Ammon's horn (tissue), 1 donor: ENCODE results near the gene GARNL3.

ENCODE experiments used
- DNase-seq: peaks from one replicate; pipeline ENCODE4 v3.0.0-alpha.2; 2016; ENCODE audit warnings: low spot score

The GARNL3 gene

DNA sequence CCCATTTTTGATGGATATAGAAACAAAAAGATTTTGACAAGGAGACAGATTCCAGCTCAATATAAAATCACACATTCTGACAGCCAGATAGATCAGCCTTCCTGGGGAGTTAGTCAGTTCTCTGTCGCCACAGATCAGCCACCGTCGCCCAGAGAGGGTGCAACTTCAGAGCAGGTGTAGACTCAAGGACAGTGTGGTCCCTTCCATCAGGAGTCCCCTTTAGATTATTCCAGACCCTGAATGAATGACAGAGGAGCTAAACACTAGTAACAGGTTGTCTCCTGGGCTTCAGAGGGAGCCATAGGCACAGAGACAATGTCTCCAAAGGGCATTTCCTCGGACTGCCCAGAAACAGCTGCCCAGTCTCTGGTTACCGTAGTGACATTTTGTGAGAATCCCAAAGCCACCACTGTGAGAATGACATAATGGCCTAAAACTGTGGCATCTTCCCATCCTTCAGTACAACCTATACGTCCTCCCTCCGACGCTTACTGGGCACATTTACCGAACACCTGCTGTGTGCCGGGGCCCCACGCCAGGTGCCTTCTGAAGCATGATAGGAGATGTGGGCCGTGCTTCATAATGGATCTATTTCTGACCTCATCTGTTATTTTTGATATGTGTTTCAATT is 85.0 kb downstream of the GARNL3 start:
- no peak for DNase-seq

- DNase-seq = no peak
Measured at GRCh38 chr9:127351182-127352166, 86.9 kb downstream of the GARNL3 start.

DNA sequence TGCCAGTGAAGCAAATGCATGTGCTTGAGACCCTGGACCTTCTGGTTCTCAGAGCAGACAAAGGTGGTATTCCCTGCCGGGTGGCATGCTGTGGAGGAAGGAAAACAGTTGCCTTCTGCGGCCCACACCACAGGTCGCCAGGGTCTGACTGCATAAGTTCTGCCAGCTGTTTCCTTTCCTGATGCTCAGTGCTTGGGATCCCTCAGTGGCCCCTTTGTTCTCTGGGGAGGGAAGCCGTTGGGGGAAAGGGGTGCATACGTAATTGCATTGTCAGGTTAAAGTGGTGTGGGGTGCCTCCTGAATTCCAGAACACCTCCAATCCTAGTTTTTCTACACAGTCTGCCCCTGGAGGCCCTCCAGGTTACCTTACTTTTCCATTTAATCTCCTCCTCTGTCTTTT is 89.3 kb downstream of the GARNL3 start:
- DNase-seq = no peak

DNA sequence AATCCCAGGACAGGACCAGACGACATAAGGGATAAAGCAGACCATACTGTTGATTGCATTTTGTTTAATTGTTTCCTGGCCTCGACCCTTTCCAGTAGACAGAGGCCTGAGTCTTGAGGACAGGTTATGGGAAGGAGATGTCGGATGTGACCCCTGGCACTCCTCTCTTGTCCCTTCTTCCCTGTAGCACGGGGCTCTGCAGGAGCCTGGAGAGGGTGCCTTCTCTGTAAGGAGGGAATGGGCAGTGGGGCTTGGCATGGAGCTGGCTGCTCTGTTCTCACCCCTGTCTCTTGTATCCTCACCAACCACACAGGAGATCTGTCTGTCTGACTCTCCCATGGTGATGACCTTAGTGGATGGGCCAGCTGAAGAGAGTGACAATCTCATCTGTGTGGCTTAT is 92.3 kb downstream of the GARNL3 start:
- no peak for DNase-seq

DNA sequence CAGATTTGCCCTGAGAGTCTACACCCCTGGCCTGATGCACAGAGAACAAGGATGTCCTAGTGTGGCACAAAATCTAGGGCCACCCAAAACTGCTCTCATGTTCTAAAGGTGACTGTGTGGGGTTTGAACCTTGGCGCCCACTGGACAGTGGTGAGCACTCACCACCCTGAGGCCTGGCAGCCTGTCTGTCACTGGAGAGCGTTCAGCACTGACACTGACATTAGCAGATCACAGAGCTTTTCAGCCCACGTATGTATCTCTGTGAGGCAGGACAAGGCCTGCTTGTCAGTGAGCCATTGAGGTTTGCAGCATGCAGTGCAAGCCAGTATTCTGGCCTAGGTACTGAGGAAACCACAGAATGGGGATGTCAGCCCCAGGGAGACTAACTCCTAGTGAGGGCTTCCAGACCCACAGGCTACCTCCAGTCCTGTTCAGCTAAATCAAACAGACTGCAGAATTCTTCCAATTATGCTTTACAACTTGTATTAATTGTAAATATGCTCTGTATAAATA is 93.5 kb downstream of the GARNL3 start:
- no peak for DNase-seq

DNA sequence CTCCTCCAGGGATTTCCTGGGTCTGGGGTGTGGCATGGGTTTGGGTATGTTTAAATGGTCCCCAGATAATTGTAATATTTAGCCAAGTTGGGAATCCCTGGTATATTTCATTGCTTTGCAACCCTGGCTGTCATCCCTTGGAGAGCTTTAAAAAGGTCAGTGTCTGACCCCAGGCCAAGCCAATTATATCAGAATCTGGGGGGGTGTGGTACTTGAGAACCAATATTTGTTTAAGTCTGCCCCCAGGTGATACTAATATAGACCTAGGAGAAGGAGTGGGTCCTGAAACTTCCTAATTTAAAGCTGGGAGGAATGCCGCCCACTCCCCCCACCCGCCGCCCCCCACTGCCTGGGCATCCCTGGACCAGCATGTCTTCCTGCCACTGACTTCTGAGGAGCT is 94.2 kb downstream of the GARNL3 start:
- DNase-seq = no peak

- no peak for DNase-seq
Measured at GRCh38 chr9:127360250-127360649, 95.7 kb downstream of the GARNL3 start.

DNA sequence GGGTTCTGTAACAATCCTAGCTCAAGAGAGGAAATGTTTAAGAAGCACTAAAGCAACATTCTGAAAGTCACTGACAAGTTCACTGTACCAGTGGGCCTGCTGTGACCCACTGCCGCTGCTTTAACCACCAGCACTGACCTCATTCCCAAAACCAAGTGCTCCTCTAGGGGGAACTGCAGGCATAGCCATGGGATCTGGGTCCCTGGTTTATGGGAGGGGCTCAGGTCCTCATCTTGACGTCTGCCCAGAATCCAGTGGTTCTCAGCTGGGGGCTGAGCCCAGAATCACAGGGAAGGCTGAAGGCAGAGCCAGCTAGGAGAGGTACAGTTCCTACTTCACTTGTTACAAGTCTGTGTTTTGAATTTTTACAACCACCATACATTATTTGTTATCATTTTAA is 96.3 kb downstream of the GARNL3 start:
- DNase-seq = no peak

GRCh38 chr9:127361561-127361960 is 97.0 kb downstream of the GARNL3 start:
- no peak for DNase-seq

DNA sequence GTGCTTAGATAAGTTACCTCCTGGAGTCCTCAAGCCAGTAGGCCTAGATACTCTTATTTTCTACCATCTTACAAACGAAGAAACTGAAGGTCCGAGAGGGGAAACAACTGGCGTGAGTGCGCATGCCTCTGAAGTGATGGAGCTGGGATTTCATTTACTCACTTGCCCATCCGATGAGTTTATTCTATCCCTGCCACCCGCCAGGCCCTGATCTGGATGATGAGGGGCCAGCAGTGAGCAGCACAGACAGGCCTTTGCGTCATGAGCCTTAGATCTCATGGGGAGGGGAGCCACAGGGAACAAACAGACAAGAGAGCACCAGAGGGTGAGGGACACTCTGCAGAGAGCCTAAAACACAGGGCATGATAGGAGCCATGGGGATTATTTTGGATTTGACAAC is 98.3 kb downstream of the GARNL3 start:
- DNase-seq = no peak

GRCh38 chr9:127365461-127365860 is 100.9 kb downstream of the GARNL3 start:
- no peak for DNase-seq

DNA sequence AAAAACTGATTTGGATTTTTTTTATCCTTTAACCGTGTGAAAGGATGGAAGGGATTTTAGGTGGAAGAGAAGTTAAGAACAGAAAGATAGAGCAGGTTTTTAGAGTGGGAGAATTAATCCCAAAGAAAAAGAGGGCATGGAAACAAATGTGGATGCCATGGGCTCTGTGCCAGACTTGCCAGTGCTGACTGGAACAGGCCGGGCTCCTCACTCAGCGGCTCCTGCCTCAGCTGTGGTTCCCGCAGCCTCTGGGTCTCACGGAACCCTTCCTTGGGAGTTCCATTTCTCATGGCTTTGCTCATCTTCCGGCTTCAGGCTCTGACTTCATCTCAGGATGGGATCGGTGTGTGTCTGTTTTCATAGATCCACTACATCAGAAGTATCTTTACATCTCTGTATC is 102.0 kb downstream of the GARNL3 start:
- DNase-seq = peak; percentile 33

- DNase-seq = no peak
Measured at GRCh38 chr9:127368852-127369402, 104.4 kb downstream of the GARNL3 start.

DNA sequence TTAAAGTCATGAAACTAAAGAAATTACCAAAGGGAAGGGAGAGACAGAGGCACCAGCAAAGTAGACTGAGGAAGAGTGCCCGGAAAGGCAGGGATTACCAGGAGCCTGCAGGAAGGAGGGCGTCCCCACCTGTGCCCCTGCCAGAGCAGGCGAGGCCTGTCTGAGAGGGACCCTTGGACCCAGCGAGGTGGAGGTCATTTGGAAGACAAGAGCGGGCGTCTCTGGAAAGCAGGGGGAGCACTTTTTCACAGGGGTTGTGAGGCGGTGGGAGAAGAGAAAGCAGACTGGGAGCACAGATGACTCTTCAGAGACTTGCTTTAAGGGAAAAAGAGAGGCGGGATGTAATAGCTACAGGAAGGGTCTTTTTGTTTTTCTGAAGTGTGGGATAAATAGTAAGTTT is 104.9 kb downstream of the GARNL3 start:
- no peak for DNase-seq

DNA sequence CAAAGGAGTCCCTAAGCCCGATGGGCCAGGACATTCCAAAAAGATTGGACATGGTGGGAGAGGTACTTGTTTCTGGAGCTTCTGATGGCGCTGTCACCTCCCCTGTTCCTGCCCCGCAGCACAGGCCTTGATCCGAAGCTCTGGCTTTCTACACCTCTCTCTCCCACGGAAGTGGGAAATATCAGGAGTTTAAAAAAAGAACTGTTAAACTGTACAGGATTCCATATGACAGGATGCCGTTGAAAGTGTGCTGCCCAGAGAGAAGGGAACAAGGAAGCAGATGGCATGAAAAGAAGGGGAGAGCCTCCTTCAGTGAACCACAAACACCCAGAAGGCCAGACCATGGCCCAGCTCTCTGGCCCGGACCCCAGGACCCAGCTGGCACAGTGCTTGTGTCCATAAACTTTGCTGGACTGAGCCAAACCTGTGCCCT is 105.6 kb downstream of the GARNL3 start:
- DNase-seq = no peak

DNA sequence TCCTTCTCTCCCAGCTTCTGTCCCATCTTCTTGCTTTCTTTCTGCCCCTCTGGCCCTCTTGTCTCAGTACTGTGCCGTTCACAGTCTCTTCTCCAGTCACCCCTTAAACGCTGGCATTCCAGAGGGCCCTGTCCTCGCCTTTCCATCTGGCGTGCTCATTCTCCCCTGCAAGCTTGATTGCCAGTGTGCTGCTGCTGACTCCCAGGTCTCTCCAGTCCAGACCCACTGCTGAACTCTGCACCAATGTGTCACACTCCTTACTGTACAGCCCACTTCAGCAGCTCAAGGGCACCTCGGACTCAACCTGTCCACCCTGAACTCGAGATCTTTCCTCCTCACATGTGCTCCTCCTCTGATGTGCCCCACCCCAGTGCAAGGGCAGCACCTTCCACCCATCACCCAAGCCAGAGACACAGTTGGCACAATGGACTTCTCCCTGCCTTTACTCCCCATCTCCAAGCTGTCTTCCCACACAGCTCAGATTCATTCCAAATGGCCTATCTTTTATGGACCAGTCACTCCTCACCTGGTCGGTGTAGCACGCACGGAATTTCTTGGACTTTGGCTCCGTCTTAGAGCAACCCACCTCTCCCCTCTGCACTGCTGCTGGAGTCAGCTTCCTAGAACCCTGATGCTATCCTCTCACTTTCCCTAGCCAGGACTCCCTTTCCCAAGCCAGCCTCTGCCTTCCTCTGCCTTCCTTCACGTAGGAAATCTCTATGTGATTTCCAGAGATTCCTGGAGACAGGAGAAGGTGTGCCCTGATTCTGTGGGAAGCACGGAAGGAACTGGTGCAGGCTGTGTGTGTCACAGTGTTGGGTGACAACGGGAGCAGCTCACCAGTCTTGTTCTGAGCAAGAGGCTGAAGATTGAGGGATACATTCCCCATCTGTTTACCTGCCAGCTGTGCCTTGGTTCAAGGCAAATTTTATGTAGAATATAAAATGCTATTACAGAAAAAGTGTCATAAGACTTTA is 106.4 kb downstream of the GARNL3 start:
- no peak for DNase-seq

DNA sequence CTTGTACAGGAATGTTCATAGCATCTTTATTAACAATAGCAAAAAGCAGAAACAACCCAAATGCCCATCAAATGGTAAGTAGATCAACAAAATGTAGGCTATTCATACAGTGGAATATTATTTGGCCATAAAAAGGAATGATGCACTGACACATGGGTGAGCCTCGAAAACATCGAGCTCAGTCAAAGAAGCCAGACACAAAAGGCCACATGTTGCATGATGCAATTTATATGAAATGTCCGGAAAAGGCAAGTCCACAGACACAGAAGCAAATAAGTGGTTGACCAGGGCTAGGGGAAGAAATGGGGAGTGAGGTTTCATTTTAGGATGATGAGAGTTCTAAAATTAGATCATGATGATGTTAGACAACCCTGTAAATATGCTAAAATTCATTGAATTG is 115.9 kb downstream of the GARNL3 start:
- no peak for DNase-seq

GRCh38 chr9:127382541-127382940 is 118.0 kb downstream of the GARNL3 start:
- no peak for DNase-seq

DNA sequence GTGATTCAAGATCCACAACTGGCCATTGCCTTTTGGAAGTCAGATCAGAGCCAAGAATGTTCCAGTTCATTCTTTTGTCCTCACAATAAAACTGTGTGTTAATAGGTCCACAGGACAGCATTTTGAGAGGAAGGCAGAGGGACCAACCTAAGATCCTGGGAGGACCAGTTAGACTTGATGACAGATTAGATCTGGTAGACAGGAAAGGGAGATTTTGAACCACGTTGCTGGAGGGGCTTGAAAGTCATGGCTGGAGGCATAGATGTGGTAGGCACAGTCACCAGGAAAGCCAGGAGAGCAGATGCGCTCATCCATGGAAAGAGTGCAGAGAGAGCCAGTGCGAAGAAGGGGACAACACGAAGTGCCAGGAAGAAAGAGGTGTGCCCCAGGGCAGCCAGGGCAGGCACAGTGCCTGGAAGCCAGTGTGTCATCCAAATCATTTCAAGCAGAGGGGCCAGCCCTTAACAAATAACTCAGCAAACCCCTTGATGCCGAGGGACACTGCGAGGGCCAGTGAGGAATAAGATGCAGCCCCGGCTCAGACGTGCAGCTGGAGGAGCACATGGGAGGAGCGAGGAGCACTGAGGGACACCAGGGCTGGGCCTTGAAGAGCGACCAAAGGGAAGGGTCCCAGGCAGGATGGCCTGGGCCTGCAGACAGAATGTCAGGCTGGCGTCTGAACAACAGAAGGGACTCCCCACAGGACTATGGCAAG is 119.6 kb downstream of the GARNL3 start:
- DNase-seq = no peak

- no peak for DNase-seq
Measured at GRCh38 chr9:127384901-127385300, 120.3 kb downstream of the GARNL3 start.

- DNase-seq = no peak
Measured at GRCh38 chr9:127386249-127386648, 121.7 kb downstream of the GARNL3 start.
